HCT116 (cell line): ENCODE results near the gene MEI1. TPM values are rescaled to one million over a fixed set of nuclear protein-coding genes. Genes with fewer than 3 reads are reported as not detected.
A peak's percentile ranks its signal among the peaks of the same experiment; 100 is the strongest.

Experiments used
- ATAC-seq: fragments of 200-7000 bp; cut with Tn5 transposase; 2 replicates; pipeline ENCODE4 v1.9.1; 2020; ENCODE audit warnings: mild to moderate bottlenecking, moderate library complexity
- BruUV-seq: library from RNA; stranded (reverse); fragments of 400-500 nt; replicated peaks from 2 replicates; lab custom pipeline; 2021; lab: Mats Ljungman, UMichigan
- CTCF ChIA-PET: fragments of 300-600 bp; sonication (Branson Sonifier 250); formaldehyde crosslinking; loops from one replicate; lab custom pipeline; 2021; ENCODE audit warnings: antibody characterized with exemption; lab: Charles Lee
- POLR2A ChIA-PET: fragments of 300-600, 350-600 bp; sonication (Branson Sonifier 250); formaldehyde crosslinking; loops from one replicate; lab custom pipeline; 2021; ENCODE audit warnings: antibody characterized with exemption; lab: Charles Lee
- RAD21 ChIA-PET, 2 experiments: fragments of 300-600 bp; sonication (Branson Sonifier 250); formaldehyde crosslinking; loops; one replicate each; lab custom pipeline; 2023; ENCODE audit warnings: low total read pairs in 2 of 2; ENCODE audit not compliant: uncharacterized antibody in 2 of 2, unreplicated experiment in 2 of 2, low non-redundant PET in 1 of 2; lab: Charles Lee
- DNase-seq: peaks from one replicate; pipeline ENCODE4 v3.0.0-alpha.2; 2010; ENCODE audit warnings: low read depth, low spot score
- H2AFZ ChIP-seq: fragments of 200-600 bp; shearing (Covaris generic), sonication (generic); 2 replicates; pipeline ENCODE4 v1.6.1; 2017; ENCODE audit warnings: low read depth, mixed run types, mixed read lengths, antibody characterized with exemption, low read length; ENCODE audit not compliant: poor library complexity, severe bottlenecking
- H3K27ac ChIP-seq: 2 replicates; pipeline ENCODE4 v1.5.1; 2012; ENCODE audit warnings: low read depth, low read length
- H3K27me3 ChIP-seq: fragments of 200-600 bp; sonication (generic); 2 replicates; pipeline ENCODE4 v1.6.1; 2016; ENCODE audit warnings: mixed run types, low read length, mixed read lengths; ENCODE audit not compliant: insufficient read depth
- H3K36me3 ChIP-seq, 2 experiments: fragments of 200-500 bp in 1 of 2; fragments of 200-600 bp in 1 of 2; sonication (Bioruptor generic) in 1 of 2; sonication (generic) in 1 of 2; 2 replicates each; pipeline versions ENCODE4 v1.5.1 to v1.6.1; 2014 to 2016; ENCODE audit warnings: low read length in 2 of 2, inconsistent platforms in 1 of 2, mixed read lengths in 1 of 2, mixed run types in 1 of 2; ENCODE audit not compliant: insufficient read depth in 2 of 2, control insufficient read depth in 1 of 2
- H3K4me1 ChIP-seq, 2 experiments: fragments of 200-600 bp in 1 of 2; sonication (generic) in 1 of 2; 2 replicates each; pipeline versions ENCODE4 v1.5.1 to v1.6.1; 2012 to 2017; ENCODE audit warnings: low read length in 2 of 2, inconsistent platforms in 1 of 2, mild to moderate bottlenecking in 1 of 2, mixed read lengths in 1 of 2, mixed run types in 1 of 2, moderate library complexity in 1 of 2; ENCODE audit not compliant: insufficient read depth in 2 of 2, control insufficient read depth in 1 of 2
- H3K4me2 ChIP-seq: fragments of 200-600 bp; sonication (generic); 2 replicates; pipeline ENCODE4 v1.6.1; 2017; ENCODE audit warnings: mixed run types, low read length, mixed read lengths
- H3K4me3 ChIP-seq, 2 experiments: fragments of 200-600 bp in 1 of 2; sonication (generic) in 1 of 2; replicated peaks in 1 of 2; 2 replicates each; pipeline ENCODE4 v1.5.1; 2011 to 2016; ENCODE audit warnings: low read length in 2 of 2, control low read depth in 1 of 2, low read depth in 1 of 2, mild to moderate bottlenecking in 1 of 2, mixed read lengths in 1 of 2, mixed run types in 1 of 2
- H3K79me2 ChIP-seq: fragments of 200-600 bp; sonication (generic); 2 replicates; pipeline ENCODE4 v1.6.1; 2017; ENCODE audit warnings: mild to moderate bottlenecking, mixed run types, low read length, moderate library complexity, mixed read lengths; ENCODE audit not compliant: insufficient read depth
- H3K9ac ChIP-seq: fragments of 200-600 bp; sonication (generic); 2 replicates; pipeline ENCODE4 v1.6.1; 2016; ENCODE audit warnings: low read length, mixed read lengths
- H3K9me2 ChIP-seq: fragments of 200-600 bp; sonication (generic), shearing (Covaris generic); 2 replicates; pipeline ENCODE4 v1.6.1; 2017; ENCODE audit warnings: mixed run types, mild to moderate bottlenecking, moderate library complexity; ENCODE audit not compliant: insufficient read depth
- H3K9me3 ChIP-seq, 2 experiments: fragments of 200-500 bp in 1 of 2; fragments of 200-600 bp in 1 of 2; sonication (Bioruptor generic) in 1 of 2; sonication (generic) in 1 of 2; 2 replicates each; pipeline ENCODE4 v1.6.1; 2014 to 2017; ENCODE audit warnings: low read length in 2 of 2, mixed read lengths in 2 of 2, inconsistent platforms in 1 of 2, low read depth in 1 of 2, mild to moderate bottlenecking in 1 of 2, mixed run types in 1 of 2, moderate library complexity in 1 of 2; ENCODE audit not compliant: control insufficient read depth in 1 of 2, insufficient read depth in 1 of 2
- H4K20me1 ChIP-seq: fragments of 200-600 bp; sonication (generic), shearing (Covaris generic); 2 replicates; pipeline ENCODE4 v1.6.1; 2017; ENCODE audit warnings: mixed run types, mild to moderate bottlenecking, moderate library complexity; ENCODE audit not compliant: insufficient read depth
- EZH2 ChIP-seq: fragments of 200-600 bp; sonication (generic); IDR thresholded peaks from 2 replicates; pipeline ENCODE4 v1.6.1; 2017; ENCODE audit warnings: antibody characterized with exemption, mixed run types
- POLR2A ChIP-seq: IDR thresholded peaks from 2 replicates; pipeline ENCODE4 v1.7.0; 2011; ENCODE audit warnings: borderline replicate concordance; ENCODE audit not compliant: insufficient read depth, insufficient read length; ENCODE audit errors: extremely low read depth
- intact Hi-C: fragments of 100-400 bp; cut with micrococcal nuclease; formaldehyde crosslinking; loops from 2 replicates; pipeline ENCODE4 v1.10.0; 2022
- total RNA-seq: library from RNA; stranded (reverse); gene quantifications from one replicate; pipeline ENCODE4 v1.2.1, GENCODE V29; 2021; ENCODE audit not compliant: unreplicated experiment
- TF ChIP-seq, protein P1 (sequence below): IDR thresholded peaks from 2 replicates; pipeline ENCODE4 v1.6.1; 2012
- TF ChIP-seq, protein P2 (sequence below): IDR thresholded peaks from 2 replicates; pipeline ENCODE4 v1.6.1; 2012; ENCODE audit warnings: low read depth
- TF ChIP-seq, protein P3 (sequence below), 3 experiments: fragments of 200-600 bp in 1 of 3; sonication (generic) in 1 of 3; IDR thresholded peaks in 2 of 3; conservative IDR thresholded peaks in 1 of 3; 2 replicates each; pipeline ENCODE4 v1.5.1; 2012 to 2017; ENCODE audit warnings: low read depth in 2 of 3, low read length in 2 of 3, antibody characterized with exemption in 1 of 3, borderline replicate concordance in 1 of 3, control low read depth in 1 of 3, mild to moderate bottlenecking in 1 of 3, mixed read lengths in 1 of 3, mixed run types in 1 of 3, moderate library complexity in 1 of 3; ENCODE audit not compliant: insufficient read depth in 1 of 3

Gene MEI1
- total RNA-seq, 1 experiment from 2014 or later = 0.64 TPM

DNA sequence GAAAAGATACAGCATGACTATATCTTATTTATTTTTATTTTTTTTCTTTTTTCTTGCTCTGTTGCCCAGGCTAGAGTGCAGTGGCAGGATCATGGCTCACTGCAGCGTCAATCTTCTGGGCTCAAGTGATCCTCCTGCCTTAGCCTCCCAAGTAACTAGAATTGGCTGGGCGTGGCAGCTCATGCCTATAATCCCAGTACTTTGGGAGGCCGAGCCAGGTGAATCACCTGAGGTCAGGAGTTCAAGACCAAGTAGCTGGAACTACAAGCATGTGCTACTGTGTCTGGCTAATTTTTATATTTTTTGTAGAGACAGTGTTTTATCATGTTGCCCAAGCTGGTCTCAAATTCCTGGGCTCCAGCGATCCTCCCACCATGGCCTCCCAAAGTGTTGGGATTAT is 72.9 kb downstream of the MEI1 start:
- RAD21 ChIA-PET = no interaction called here
- H3K27me3 ChIP-seq = no peaks in the 10 kb centered on the region
- CTCF ChIA-PET = interaction anchor here (0.9 kb wide), 1 partner anchor 26 kb away, joined by 3 read pairs; no protein-coding TSS in a partner anchor
- TF ChIP-seq, protein P1, sequence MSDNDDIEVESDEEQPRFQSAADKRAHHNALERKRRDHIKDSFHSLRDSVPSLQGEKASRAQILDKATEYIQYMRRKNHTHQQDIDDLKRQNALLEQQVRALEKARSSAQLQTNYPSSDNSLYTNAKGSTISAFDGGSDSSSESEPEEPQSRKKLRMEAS = 0 out of 2 replicates have a peak, but pooled peaks have one; percentile 19
- no peak for TF ChIP-seq EZH2
- TF ChIP-seq POLR2A = no peak
- TF ChIP-seq, protein P2, sequence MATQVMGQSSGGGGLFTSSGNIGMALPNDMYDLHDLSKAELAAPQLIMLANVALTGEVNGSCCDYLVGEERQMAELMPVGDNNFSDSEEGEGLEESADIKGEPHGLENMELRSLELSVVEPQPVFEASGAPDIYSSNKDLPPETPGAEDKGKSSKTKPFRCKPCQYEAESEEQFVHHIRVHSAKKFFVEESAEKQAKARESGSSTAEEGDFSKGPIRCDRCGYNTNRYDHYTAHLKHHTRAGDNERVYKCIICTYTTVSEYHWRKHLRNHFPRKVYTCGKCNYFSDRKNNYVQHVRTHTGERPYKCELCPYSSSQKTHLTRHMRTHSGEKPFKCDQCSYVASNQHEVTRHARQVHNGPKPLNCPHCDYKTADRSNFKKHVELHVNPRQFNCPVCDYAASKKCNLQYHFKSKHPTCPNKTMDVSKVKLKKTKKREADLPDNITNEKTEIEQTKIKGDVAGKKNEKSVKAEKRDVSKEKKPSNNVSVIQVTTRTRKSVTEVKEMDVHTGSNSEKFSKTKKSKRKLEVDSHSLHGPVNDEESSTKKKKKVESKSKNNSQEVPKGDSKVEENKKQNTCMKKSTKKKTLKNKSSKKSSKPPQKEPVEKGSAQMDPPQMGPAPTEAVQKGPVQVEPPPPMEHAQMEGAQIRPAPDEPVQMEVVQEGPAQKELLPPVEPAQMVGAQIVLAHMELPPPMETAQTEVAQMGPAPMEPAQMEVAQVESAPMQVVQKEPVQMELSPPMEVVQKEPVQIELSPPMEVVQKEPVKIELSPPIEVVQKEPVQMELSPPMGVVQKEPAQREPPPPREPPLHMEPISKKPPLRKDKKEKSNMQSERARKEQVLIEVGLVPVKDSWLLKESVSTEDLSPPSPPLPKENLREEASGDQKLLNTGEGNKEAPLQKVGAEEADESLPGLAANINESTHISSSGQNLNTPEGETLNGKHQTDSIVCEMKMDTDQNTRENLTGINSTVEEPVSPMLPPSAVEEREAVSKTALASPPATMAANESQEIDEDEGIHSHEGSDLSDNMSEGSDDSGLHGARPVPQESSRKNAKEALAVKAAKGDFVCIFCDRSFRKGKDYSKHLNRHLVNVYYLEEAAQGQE = no peak
- TF ChIP-seq, protein P3, sequence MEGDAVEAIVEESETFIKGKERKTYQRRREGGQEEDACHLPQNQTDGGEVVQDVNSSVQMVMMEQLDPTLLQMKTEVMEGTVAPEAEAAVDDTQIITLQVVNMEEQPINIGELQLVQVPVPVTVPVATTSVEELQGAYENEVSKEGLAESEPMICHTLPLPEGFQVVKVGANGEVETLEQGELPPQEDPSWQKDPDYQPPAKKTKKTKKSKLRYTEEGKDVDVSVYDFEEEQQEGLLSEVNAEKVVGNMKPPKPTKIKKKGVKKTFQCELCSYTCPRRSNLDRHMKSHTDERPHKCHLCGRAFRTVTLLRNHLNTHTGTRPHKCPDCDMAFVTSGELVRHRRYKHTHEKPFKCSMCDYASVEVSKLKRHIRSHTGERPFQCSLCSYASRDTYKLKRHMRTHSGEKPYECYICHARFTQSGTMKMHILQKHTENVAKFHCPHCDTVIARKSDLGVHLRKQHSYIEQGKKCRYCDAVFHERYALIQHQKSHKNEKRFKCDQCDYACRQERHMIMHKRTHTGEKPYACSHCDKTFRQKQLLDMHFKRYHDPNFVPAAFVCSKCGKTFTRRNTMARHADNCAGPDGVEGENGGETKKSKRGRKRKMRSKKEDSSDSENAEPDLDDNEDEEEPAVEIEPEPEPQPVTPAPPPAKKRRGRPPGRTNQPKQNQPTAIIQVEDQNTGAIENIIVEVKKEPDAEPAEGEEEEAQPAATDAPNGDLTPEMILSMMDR (IDR thresholded peaks at IDR 0.05 in 2 of 3, conservative IDR thresholded peaks at IDR 0.05 in 1 of 3; ENCODE audit: borderline replicate concordance in 1 of 3, insufficient read depth in 1 of 3, low read depth in 2 of 3, low read length in 2 of 3) = no peak
- TF ChIP-seq, all 23 proteins: peak for 1
- Histone ChIP-seq H3K79me2 (no peaks in the 10 kb centered on the region), H3K9me2 (0 out of 2 replicates have a peak, but pooled peaks cover 2% of the 10 kb centered on the region), H3K4me1 (peaks cover 7 to 45% of the 10 kb centered on the region in 2 experiments), H3K27ac (no peak overlapping the region), H3K4me3 (peak overlapping the region in 1 of 2 experiments; percentile 20; a peak in 2 of 4 replicates), H4K20me1 (no peaks in the 10 kb centered on the region), H3K36me3 (no peaks in the 10 kb centered on the region), H3K9ac (no peak overlapping the region), H3K9me3 (no peaks in the 10 kb centered on the region), H3K4me2 (peak overlapping the region; percentile 69), H2AFZ (peak overlapping the region; percentile 83)
- BruUV-seq = no TSS peak
- ATAC-seq (peak; percentile 69), DNase-seq (no peak)
- intact Hi-C loops = no loop called here
- POLR2A ChIA-PET = interaction anchor here (1.8 kb wide), 1 partner anchor 29 kb away, joined by 4 read pairs; the partner anchor contains the start of gene CCDC134
